K562 (cell line): ENCODE data around the gene PIK3CG. TPM values are rescaled to one million over a fixed set of nuclear protein-coding genes. Genes with fewer than 3 reads are reported as not detected.

Source experiments
- ARNT ChIP-seq, 2 experiments: fragments of 450-650 bp; IDR thresholded peaks; 2 replicates each; pipeline ENCODE4 v1.6.1; 2016; ENCODE audit warnings: mild to moderate bottlenecking in 1 of 2
- CUX1 ChIP-seq: fragments of 200-800 bp; sonication (Bioruptor generic); IDR thresholded peaks from 2 replicates; pipeline ENCODE4 v1.6.1; 2016; ENCODE audit warnings: missing genetic modification characterization, missing compliant biosample characterization
- E2F4 ChIP-seq: sonication (generic); formaldehyde crosslinking; IDR thresholded peaks from 2 replicates; pipeline ENCODE4 v1.8.0; 2022; ENCODE audit warnings: mild to moderate bottlenecking, low read depth, missing genetic modification reagents
- ELK3 ChIP-seq: fragments of 450-650 bp; formaldehyde crosslinking; IDR thresholded peaks from 2 replicates; pipeline ENCODE4 v1.4.0; 2020; ENCODE audit warnings: mild to moderate bottlenecking
- EP400 ChIP-seq: fragments of 450-650 bp; IDR thresholded peaks from 2 replicates; pipeline ENCODE4 v1.6.1; 2017; ENCODE audit warnings: antibody characterized with exemption, mild to moderate bottlenecking, moderate library complexity
- MYC ChIP-seq, 2 experiments: fragments of 250-450 bp in 1 of 2; sonication (Bioruptor Pico) in 1 of 2; IDR thresholded peaks; 2 replicates each; pipeline versions ENCODE4 v1.5.1 to v1.6.1; 2012 to 2021; ENCODE audit warnings: low read depth in 2 of 2, borderline replicate concordance in 1 of 2, improper control_type of control experiment in 1 of 2, low read length in 1 of 2, mild to moderate bottlenecking in 1 of 2, moderate library complexity in 1 of 2
- TEAD4 ChIP-seq, 2 experiments: sonication (generic) in 1 of 2; formaldehyde crosslinking in 1 of 2; IDR thresholded peaks; 2 replicates each; pipeline versions ENCODE4 v1.6.1 to v1.8.0; 2012 to 2022; ENCODE audit warnings: borderline replicate concordance in 1 of 2, inconsistent platforms in 1 of 2, low read length in 1 of 2, mild to moderate bottlenecking in 1 of 2, missing genetic modification reagents in 1 of 2
- ZBTB12 ChIP-seq: fragments of 250-450 bp; sonication (Bioruptor Pico); IDR thresholded peaks from 2 replicates; pipeline ENCODE4 v1.4.0; 2020
- ZBTB26 ChIP-seq: fragments of 450-650 bp; formaldehyde crosslinking; IDR thresholded peaks from 2 replicates; pipeline ENCODE4 v1.4.0; 2022; ENCODE audit warnings: missing genetic modification characterization
- ZEB2 ChIP-seq: fragments of 450-650 bp; IDR thresholded peaks from 2 replicates; pipeline ENCODE4 v1.6.1; 2016
- ZNF354B ChIP-seq: fragments of 250-450 bp; sonication (Bioruptor Pico); IDR thresholded peaks from 2 replicates; pipeline ENCODE4 v1.4.0; 2020
- ZNF76 ChIP-seq: fragments of 250-450 bp; sonication (Bioruptor Pico); IDR thresholded peaks from 2 replicates; pipeline ENCODE4 v1.4.0; 2020; ENCODE audit warnings: mild to moderate bottlenecking, moderate library complexity, borderline replicate concordance
- polyA plus RNA-seq, 8 experiments: library from polyadenylated mRNA; depleted of rRNA in 4 of 8; stranded (reverse) in 5 of 8; unstranded in 3 of 8; fragments of >200 nt; fragmentation: Nextera tagmentation in 2 of 8; fragmentation: Illumina TruSeq in 1 of 8; extraction: Ambion mirVana in 2 of 8; extraction: Trizol in 1 of 8; gene quantifications; 2 replicates each; pipeline versions ENCODE4 v1.2.1 to v1.2.3, GENCODE V29; 2011 to 2014; ENCODE audit warnings: inconsistent platforms in 1 of 8, missing spikeins in 1 of 8
- total RNA-seq, 7 experiments: library from RNA; depleted of rRNA in 6 of 7; stranded (reverse); fragments of >200 nt in 6 of 7; fragmentation: Illumina TruSeq in 2 of 7; extraction: Trizol in 2 of 7; gene quantifications; 2 replicates each; pipeline versions ENCODE4 v1.2.1 to v1.2.3, GENCODE V29; 2011 to 2021; ENCODE audit warnings: low replicate concordance in 1 of 7

PIK3CG gene
- total and polyA plus RNA-seq, 9 of the 15 experiments (the other 6 are each of a cell fraction or from before 2014, with no cell fraction given): 5.3 to 42.5 (median 29.0) TPM

- TF ChIP-seq ZBTB12 (CRISPR knock-in tag) (no peak), MYC (IDR thresholded peaks at IDR 0.05; ENCODE audit: low read depth, low read length) (peak; percentile 49; the same call in 1 of the 2 replicates), MYC (CRISPR knock-in tag; IDR thresholded peaks at IDR 0.05; ENCODE audit: borderline replicate concordance, low read depth) (no peak), ZBTB26 (CRISPR knock-in tag) (peak; percentile 63; the same call in 1 of the 2 replicates), ELK3 (CRISPR knock-in tag) (0 out of 2 replicates have a peak, but pooled peaks have one; percentile 56), ZNF354B (CRISPR knock-in tag) (0 out of 2 replicates have a peak, but pooled peaks have one; percentile 29), TEAD4 (IDR thresholded peaks at IDR 0.05; ENCODE audit: low read length) (peak; percentile 71), TEAD4 (CRISPR knock-in tag; IDR thresholded peaks at IDR 0.05; ENCODE audit: borderline replicate concordance) (no peak), ZEB2 (0 out of 2 replicates have a peak, but pooled peaks have one; percentile 15), ARNT (IDR thresholded peaks at IDR 0.05) (peak; percentile 87; a peak in 3 of 4 replicates), CUX1 (CRISPR knock-in tag) (0 out of 2 replicates have a peak, but pooled peaks have one; percentile 53), ZNF76 (CRISPR knock-in tag) (peak; percentile 52; the same call in 1 of the 2 replicates), EP400 (peak; percentile 49; the same call in 1 of the 2 replicates), E2F4 (CRISPR knock-in tag) (no peak)
Observed at GRCh38 chr7:106947244-106947728, 82.2 kb downstream of the PIK3CG start (continued).
